Smooth muscle cell of the pulmonary artery (primary cell): ENCODE data around the gene ACOX1. TPM values are rescaled to one million over a fixed set of nuclear protein-coding genes. Genes with fewer than 3 reads are reported as not detected.

ENCODE experiments used
- total RNA-seq: library from RNA; depleted of rRNA; stranded (reverse); fragments of >200 nt; gene quantifications from 2 replicates; pipeline ENCODE4 v1.2.3, GENCODE V29; 2014

Gene ACOX1
- 55.8 and 58.2 TPM in 2 replicates for total RNA-seq

DNA sequence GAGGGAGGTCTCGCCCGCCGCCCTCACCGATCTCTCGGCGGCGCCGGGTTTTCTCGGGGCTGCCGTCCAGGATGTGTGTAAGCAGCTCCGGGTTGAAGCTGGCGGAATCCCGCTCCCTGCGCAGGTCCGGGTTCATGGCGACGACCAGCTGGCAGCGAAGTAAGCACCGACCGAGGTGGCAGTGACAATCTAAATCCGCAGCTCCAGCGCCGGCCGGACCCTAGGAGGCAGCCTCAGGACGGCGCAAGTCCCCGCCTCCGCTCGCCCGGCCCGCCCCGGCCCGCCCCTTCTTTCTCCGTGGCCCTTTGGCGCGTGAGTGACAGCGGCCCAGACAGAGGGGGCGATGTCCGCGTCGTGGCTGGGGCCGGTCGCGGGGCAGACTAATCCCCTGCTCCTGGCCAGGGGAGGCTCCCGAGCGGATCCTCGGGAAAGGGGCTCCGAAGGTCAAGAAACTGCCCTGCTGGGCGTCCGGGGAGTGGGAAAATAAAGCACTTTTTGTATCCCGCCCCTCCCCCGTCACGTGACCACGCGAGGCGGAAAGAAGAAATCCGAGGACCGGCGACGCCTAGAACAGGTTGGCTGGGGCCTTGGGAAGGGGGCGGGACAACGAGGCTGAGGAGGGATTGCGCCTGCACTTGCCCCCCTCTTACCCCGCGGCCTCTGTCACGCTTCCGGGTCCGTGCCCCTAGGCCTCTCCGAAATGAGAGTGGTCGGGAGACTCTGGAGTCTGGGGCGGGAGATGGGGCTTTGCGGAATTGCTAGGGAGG, at the start of gene ACOX1, which contains the start of gene TEN1:
Gene ACOX1 (minus strand): TSS at position 229 of the 767 bp plus-strand sequence. CDS start 93 bp downstream, at position 136.
Gene TEN1 (plus strand): TSS at position 303 of the 767 bp plus-strand sequence. CDS start 6,953 bp downstream, outside the sequence.

DNA sequence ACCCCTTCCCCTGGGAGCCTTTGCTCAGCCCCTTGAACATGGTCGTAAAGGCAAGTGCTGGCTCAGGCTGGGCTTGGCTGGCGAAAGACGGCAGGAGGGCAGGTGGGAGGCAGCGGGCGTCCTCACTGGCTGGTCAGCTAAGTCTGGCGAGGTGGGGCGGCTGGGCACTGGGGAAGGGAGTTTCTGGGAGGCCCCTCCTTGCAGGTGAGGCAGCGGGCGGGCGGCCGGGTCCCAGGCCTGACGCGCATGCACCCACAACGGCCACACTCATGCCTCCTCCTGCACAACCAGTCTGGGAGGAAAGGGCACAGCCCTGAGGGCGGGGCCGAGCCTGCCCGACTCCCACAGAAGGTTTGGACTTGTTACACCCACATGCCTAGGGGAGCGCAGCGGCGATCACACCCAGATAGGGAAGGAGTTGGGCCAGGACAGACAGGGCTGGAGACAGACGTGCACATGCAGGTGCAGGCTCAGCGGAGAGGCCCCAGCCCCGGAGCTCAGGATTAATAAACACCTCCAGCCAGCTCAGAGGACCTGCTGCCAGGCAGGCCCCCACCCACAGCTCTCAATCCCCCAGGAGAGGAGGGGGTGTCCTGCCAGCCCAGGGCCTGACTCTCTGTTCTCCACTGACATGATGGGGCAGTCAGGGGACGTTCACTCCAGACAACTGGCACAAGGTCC, 48.3 kb upstream of the ACOX1 start, which contains the start of gene EVPL:
Gene EVPL (minus strand): TSS at position 148 of the 681 bp plus-strand sequence. CDS start 108 bp downstream, at position 40.

DNA sequence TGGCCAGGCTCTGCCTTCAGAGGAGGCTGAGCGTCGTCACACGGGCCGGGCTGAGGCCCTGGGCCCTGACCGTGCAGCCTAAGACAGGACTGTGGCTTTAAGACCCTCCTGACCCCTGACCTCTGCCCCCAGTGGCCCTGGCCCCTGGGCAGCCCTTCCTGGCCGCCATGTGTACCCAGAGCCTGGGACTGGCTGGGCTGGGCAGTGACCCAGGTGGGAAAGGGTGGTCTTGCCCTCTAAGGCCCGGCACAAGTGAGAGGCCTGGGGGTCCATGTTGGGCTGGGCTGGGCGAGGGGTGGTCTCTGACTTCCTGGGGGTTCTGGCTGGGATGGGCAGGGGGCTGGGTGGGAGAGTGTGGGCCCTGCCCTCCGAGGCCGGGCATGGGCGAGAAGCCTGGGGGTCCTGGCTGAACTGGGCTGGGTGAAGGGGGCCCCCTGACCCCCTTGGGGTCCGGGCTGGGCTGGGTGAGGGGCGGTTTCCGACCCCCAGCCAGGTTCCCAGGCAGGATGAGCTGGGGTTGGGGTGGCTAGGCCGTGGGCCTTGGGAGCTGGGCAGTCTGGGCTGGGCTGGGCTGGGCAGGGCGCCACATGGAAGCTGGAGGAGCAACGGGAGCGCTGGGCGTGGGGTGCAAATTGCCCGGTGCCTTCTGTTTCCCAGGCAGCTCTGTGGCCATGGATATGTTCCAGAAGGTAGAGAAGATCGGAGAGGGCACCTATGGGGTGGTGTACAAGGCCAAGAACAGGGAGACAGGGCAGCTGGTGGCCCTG, 22.0 kb upstream of the ACOX1 start, which contains the start of gene CDK3:
Gene CDK3 (plus strand): TSS at position 101 of the 767 bp plus-strand sequence. CDS start 571 bp downstream, at position 672.

DNA sequence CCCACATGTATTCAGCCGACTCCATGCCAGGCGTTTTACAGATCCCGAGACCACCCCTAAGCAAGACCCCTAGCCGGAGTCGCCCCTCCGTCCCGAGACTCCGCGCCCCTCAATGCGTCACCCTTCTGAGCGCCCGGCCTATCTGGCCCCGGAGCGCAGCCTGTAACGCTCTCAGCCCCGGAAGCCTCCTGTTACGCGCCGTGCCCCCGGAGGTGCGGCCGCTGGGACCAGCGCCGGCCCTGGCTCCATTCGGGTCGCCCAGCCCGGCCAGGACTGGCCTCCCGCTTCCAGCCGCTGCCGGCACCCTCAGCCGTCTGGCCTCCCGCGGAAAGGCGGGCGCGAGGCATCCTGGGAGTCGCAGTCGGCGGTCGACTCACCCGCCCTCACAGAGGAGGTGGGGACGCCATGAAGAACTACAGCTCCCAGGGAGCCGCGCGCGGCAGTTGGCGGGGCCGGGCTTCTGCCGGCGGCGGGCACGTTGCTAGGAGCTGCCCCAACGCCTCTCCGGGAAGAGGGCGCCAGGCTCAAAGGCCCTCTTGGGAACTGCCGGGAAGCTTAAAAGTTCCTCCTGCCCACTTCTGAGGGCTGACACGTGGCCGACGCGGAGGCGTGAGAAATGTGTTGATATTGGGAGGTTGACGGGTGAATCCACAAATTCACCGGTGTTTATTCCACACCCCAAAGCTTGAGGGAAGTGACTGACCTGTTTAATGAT, 38.1 kb downstream of the ACOX1 start, which contains the start of gene FBF1:
Gene FBF1 (minus strand): TSS at position 316 of the 715 bp plus-strand sequence. CDS start 2,893 bp downstream, outside the sequence.

DNA sequence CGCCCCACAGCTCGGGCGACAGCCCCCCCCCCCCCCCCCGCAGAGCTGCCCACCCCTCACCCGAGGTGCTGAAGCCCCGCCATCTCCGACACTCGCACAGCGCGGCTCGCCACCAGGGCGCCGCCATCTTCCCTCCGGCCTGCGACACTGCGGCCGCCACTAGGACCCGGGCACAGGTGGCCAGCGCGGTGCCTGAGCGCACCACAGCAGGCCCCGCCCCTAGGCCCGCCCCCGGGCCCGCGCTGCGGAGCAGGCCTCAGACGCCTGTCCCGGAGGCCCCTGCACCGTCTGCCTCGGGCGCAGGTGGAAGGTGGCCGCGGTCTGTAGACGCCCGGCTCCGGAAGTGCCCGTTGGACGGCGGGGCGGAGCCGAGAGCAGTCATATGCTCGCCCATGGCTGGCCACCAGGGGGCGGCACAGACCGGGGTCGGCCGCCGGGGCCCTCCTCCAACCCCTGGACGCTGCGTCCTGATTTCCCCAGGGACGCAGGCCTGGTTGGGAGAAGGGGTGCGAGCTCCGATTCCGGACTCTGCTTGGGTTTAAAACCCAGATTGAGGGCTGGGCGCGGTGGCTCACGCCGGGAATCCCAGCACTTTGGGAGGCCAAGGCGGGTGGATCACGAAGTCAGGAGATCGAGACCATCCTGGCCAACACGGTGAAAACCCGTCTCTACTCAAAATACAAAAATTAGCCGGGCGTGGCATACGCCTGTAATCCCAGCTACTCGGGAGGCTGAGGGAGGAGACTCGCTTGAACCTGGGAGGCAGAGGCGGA, 74.0 kb downstream of the ACOX1 start, which contains the start of gene MRPL38:
Gene MRPL38 (minus strand): TSS at position 136 of the 773 bp plus-strand sequence. CDS start 9 bp downstream, at position 127.

DNA sequence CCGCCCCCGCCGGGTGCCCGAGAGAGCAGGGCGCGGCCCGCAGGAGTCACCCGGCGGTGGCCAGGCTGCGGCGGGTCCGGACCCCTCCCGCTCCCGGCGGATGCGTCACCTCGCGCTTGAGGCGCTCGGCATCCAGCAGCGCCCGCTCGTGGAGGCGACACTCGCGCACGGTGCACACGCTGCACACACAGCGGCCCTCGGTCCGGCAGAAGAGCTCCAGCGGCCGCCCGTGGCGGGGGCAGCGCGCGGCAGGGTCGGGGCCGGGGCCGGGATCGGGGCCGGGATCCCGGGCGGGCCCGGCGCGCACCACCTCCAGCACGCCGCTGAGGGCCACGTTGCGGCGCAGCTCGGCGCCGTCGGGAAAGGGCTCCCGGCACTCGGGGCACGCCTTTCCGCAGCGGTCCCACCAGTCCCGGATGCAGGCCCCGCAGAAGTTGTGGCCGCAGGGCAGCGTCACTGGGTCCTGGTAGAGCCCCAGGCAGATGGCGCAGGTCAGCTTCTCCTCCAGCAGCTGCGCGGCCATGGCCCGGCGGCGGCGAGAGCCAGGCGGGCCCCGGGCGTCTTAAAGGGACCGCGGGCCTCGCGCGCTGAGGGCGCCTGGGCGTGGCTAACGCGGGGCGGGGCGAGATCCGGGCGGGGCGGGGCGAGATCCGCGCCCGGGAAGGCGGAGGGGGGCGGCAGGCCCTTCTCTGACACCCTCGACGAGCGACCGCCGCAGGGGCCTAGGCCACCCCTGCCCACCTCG, 82.4 kb downstream of the ACOX1 start, which contains the start of gene TRIM65:
Gene TRIM65 (minus strand): TSS at position 537 of the 745 bp plus-strand sequence. CDS start 14 bp downstream, at position 523.

Other genes with a start within 250 kb of the ACOX1 start
- 34.0 and 49.6 TPM in 2 replicates for gene GALK1, start 214.0 kb downstream of the ACOX1 start, total RNA-seq
- 18.5 and 19.3 TPM in 2 replicates for gene UNK, start 194.4 kb downstream of the ACOX1 start, total RNA-seq
- 1.8 and 3.0 TPM in 2 replicates for gene UNC13D, start 134.8 kb downstream of the ACOX1 start, total RNA-seq
- gene WBP2, start 123.8 kb downstream of the ACOX1 start, total RNA-seq: 45.3 and 64.9 TPM in 2 replicates
- 13.1 and 17.7 TPM in 2 replicates for gene TRIM47, start 100.6 kb downstream of the ACOX1 start, total RNA-seq
- gene TRIM65, start 82.2 kb downstream of the ACOX1 start, total RNA-seq: 16.5 and 26.6 TPM in 2 replicates
- 23.9 and 28.4 TPM in 2 replicates for gene MRPL38, start 74.3 kb downstream of the ACOX1 start, total RNA-seq
- 12.8 and 15.9 TPM in 2 replicates for gene FBF1, start 38.1 kb downstream of the ACOX1 start, total RNA-seq
- gene TEN1, start 74 bp upstream of the ACOX1 start, total RNA-seq: 12.5 and 13.6 TPM in 2 replicates
- gene CDK3, start 21.7 kb upstream of the ACOX1 start, total RNA-seq: 2.3 and 3.4 TPM in 2 replicates
- gene EVPL, start 48.1 kb upstream of the ACOX1 start, total RNA-seq: under 0.01 and 0.10 TPM in 2 replicates
- 54.3 and 58.6 TPM in 2 replicates for gene SRP68, start 93.4 kb upstream of the ACOX1 start, total RNA-seq
- gene GALR2, start 95.6 kb upstream of the ACOX1 start, total RNA-seq: not detected in 2 replicates
- 0.26 TPM in 1 of 2 replicates, not detected in the other for gene ZACN, start 100.0 kb upstream of the ACOX1 start, total RNA-seq
- gene EXOC7, start 124.6 kb upstream of the ACOX1 start, total RNA-seq: 92.7 and 110 TPM in 2 replicates
- gene FOXJ1, start 162.1 kb upstream of the ACOX1 start, total RNA-seq: not detected in 2 replicates